GM18517 (cell line): ENCODE data around the gene RSPRY1.

ENCODE experiments used
- ATAC-seq: cut with Tn5 transposase; IDR thresholded peaks from one replicate; pipeline ENCODE4 v1.9.1; 2021; ENCODE audit warnings: mild to moderate bottlenecking, moderate library complexity; ENCODE audit not compliant: unreplicated experiment

Gene RSPRY1

GRCh38 chr16:57185945-57186871 lies at the start of gene RSPRY1, which contains the start of gene PSME3IP1:
RSPRY1 (plus strand) TSS chr16:57186329; CDS start chr16:57204659, 18,330 bp downstream.
PSME3IP1 (minus strand) TSS chr16:57186039; CDS start chr16:57173854, 12,185 bp downstream.
- ATAC-seq = peak; percentile 87

- no peak for ATAC-seq
Measured at GRCh38 chr16:57137043-57137442, 49.1 kb upstream of the RSPRY1 start.

GRCh38 chr16:57137566-57138273 lies 48.4 kb upstream of the RSPRY1 start:
- ATAC-seq = no peak

GRCh38 chr16:57138281-57138935 lies 47.7 kb upstream of the RSPRY1 start:
- ATAC-seq = no peak

- no peak for ATAC-seq
Measured at GRCh38 chr16:57140931-57141668, 45.0 kb upstream of the RSPRY1 start.

DNA sequence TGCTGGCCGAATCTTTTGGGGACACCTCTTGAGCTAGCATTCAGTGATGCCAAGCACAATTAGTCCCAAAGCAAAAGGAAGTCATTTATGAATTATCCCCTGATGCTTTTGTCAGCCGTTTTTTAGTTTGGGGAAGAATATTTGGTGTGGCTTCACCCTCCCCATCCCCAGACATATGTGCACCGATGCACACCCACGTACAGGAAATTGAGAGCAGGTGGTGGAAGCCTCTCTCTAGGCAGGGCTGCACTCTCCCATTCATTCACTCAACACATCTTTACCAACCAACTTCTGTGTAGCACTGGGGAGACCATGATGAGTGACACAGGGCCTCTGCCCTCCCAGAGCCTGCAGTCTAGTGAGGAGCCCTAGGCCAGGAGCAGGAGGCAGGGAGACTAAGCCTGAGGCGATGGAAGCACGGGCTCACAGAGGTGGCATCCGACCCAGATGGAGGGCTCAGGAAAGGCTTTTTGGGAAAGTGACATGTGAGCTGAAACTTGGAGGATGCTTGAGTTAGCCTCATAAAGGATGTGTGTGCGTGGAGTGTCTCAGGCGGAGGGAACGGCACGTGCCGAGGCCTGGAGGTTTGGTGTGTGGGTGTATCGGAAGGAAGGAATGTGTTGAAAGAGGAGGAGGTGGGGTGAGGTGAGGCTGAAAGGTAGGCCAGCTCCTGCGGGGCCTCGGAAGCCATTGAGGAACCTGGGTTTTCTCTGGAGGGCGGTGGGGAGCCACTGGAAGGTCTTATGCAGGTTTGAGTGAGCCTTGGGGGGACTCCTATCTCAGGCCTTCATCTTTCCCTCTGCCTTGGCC lies 44.1 kb upstream of the RSPRY1 start:
- ATAC-seq = no peak

DNA sequence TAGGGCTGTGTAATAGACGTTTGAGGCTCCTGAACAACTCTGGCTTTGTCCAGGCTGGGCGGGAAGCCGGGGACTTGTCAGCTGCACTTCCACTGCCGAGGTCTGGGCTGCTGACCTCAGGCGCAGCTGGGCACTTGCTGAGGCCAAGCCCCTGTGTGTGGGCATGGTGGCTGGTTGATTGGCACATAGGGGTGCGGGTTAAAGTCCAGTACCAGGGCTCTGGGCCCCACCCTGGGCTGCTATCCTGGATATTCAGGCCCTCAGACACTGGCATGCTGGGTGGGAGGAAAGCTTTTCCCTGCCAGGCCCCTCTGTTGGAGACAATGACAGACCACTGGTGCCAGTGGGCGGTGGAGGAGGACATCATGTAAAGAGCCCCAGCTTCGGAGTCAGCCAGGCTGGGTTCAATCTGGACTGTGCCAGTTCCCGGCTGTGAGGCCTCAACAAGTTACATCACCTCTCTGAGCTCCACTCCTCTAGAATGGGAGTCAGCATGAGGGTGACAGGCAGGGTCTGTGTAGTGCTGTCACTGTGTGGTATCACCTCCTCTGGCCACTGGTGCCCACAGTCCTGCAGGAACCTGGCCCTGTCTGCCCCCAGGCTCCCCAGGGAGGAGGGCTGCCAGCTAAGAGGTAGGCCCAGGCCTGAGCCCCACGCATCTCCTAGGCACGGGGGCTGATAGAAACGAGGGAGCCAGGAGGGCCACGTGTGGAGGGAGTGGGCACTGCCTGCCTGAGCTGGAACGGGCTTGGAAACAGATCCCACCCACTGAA lies 42.8 kb upstream of the RSPRY1 start:
- ATAC-seq = no peak

- no peak for ATAC-seq
Measured at GRCh38 chr16:57144027-57144426, 42.1 kb upstream of the RSPRY1 start.

DNA sequence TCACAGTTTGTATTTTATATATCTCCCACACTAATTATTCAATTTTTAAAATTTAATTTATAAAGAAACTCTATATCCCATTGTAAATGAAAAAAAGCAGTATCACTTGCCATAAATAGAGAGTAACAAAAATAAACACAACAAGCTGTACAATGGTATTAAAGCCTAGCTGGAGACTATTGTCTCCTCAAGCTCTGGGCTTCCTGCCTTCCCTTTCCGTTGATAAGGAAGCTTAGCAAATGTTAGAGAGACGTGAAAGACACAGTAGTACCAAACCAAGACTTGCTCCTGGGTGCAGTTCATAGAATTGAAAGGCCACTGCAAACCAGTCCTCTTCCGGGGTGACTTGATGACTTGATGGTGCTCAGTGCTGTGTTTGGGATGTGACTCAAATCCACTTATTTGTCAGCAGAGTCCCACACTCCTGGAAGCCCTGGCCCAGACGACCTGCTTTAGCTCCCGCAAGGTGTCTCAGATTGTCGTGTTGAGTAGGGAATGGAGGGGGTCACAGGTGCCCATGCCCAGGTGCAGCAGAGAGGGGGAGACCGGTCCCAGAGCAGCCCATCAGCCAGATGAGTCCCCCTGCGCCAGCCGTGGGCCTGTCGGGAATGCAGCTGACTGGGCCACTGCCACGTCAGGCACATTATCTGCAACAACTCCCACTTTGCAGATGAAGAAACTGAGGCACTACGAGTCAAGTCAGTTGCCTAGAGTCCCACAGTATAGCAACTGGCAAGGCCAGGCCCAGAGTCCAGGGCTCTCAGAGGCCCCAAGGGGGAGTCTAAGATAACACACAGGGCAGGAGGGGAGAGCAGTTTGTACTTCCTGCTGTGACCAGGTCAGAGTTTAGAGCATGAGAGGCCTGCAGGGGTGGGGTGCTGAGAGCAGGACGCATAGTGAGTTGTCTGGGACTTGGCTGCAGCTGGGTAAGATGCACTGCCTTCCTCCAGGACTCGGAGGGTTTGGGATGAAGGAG lies 40.8 kb upstream of the RSPRY1 start:
- ATAC-seq = no peak

DNA sequence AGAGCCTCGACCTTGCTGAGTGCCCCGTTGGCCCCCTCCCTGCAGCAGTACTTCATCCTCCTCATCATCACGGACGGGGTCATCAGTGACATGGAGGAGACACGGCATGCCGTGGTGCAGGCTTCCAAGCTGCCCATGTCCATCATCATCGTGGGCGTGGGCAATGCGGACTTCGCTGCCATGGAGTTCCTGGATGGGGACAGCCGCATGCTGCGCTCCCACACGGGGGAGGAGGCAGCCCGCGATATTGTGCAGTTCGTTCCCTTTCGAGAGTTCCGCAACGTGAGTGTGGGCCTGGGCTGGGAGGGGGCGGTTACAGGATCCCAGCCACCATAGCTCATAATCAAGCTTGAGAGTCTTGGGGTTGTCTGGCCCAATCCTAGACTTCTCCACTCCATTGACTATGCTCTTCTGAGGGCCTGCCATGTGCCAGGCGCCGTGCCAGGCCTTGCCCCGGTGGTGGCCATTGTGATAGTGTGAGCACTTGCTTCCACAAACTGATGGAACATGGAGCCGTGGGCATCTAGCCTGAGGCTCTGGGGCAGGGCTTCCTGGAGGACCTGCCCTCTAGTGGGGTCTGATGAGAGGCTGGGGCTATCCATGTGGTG lies 40.0 kb upstream of the RSPRY1 start:
- ATAC-seq = no peak

GRCh38 chr16:57146735-57147134 lies 39.4 kb upstream of the RSPRY1 start:
- no peak for ATAC-seq

DNA sequence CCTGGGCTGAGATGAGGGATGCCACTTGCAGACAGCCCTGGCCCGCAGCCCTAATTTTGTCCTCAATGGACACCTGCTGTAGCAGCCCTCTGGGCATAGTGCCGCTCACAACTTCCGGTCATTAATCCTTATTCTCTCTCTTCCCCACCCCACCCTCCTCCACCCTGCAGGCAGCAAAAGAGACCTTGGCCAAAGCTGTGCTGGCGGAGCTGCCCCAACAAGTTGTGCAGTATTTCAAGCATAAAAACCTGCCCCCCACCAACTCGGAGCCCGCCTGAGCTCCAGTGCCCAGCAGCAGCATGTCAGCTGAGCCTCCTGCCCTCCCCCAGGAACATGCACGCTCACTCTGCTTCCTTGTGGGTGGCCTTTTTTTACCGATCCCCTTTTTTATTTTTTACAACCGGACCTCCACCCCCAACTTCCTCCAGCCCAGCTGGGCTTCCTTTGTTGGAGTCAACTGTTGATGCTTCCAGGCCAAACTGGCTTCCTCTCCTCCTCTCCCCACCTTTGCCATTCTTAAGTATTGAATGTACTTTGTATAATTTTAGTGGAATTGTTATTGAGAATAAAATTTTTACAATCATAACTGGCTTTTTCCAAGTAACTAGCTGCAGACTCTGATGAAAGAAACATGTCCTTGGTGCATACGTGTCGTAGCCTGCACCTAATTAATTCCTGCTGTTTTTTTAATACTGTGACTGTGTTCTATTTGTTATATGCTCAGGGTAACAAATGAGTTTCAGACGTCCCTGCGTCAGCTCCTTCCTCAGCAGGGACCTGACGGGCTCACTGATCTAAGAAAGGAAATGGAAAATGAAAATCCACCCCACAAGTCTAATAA lies 38.5 kb upstream of the RSPRY1 start:
- no peak for ATAC-seq

DNA sequence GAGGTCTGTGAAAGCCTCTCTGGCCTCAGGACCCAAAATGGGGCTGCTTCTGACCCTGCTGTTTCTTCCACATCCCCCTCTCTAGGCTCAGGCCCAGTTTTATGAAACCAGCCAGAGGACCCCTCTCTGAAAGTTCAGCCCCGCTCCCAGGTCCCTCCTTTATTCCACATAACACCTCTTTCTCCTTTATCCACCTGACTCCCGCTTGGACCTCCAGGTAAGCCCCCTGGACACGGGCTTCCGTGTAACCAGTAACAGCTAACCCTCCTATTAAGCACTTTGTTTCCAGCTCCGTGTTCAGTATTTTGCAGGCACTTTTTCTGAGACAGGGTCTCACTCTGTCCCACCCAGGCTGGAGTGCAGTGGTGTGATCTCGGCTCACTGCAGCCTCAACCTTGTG lies 37.6 kb upstream of the RSPRY1 start:
- no peak for ATAC-seq

GRCh38 chr16:57149391-57149790 lies 36.7 kb upstream of the RSPRY1 start:
- ATAC-seq = no peak

- ATAC-seq = no peak
Measured at GRCh38 chr16:57150682-57151330, 35.3 kb upstream of the RSPRY1 start.

DNA sequence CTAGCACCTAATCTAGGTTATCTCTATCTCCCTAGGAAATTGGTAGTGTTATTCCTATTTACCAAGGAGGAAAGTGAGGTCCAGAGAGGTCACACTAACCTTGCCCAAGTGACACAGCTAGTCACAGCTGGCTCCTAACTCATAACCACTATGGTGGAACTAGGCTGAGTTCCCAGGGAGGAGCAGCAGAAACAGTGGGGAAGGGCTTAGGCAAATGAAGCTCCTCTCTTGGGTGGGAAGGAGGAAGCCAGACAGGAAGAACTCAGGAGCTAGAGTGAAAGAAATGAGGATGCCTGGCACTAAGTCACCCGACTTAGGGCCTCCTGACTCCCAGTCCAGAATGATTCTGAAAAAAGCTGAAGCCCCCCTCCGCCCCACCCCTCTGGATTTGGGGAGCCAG lies 34.8 kb upstream of the RSPRY1 start:
- no peak for ATAC-seq
